ENCODE data around the gene SIGLEC8.
"Not testable (repeated sequence)": the region's sequence is repeated elsewhere in the genome, so short reads cannot be mapped to it uniquely, and the experiment has no call there.

The SIGLEC8 gene

GRCh38 chr19:51461723-51462161 is 3.5 kb upstream of the SIGLEC8 start:
- Histone ChIP-seq H3K4me1 (ENCODE audit: control insufficient read depth, insufficient read depth, low read length) (no peaks in the 10 kb centered on the region), H3K9ac (ENCODE audit: low read length) (no peak overlapping the region), H3K9me3 (ENCODE audit: control insufficient read depth, insufficient read depth, low read depth, low read length) (no peaks in the 10 kb centered on the region), H3K36me3 (ENCODE audit: control insufficient read depth, insufficient read depth, low read length) (no peaks in the 10 kb centered on the region), H3K4me3 (ENCODE audit: low read depth, low read length) (no peak overlapping the region), H3K27me3 (ENCODE audit: control insufficient read depth, insufficient read depth, low read length) (peaks cover 50% of the 10 kb centered on the region), H3K27ac (ENCODE audit: low read depth, low read length) (no peak overlapping the region)

GRCh38 chr19:51460164-51460992 is 2.1 kb upstream of the SIGLEC8 start:
- H3K4me3 ChIP-seq (ENCODE audit: low read depth, low read length) = peak overlapping the region; percentile 52

GRCh38 chr19:51458899-51459505 is 748 bp upstream of the SIGLEC8 start:
- no peak overlapping the region for H3K9ac ChIP-seq (ENCODE audit: low read length)
- no peaks in the 10 kb centered on the region for H3K36me3 ChIP-seq (ENCODE audit: control insufficient read depth, insufficient read depth, low read length)
- no peaks in the 10 kb centered on the region for H3K4me1 ChIP-seq (ENCODE audit: control insufficient read depth, insufficient read depth, low read length)
- H3K4me3 ChIP-seq (ENCODE audit: low read depth, low read length) = no peak overlapping the region
- peaks cover 37% of the 10 kb centered on the region for H3K27me3 ChIP-seq (ENCODE audit: control insufficient read depth, insufficient read depth, low read length)
- H3K9me3 ChIP-seq (ENCODE audit: control insufficient read depth, insufficient read depth, low read depth, low read length) = no peaks in the 10 kb centered on the region
- no peak overlapping the region for H3K27ac ChIP-seq (ENCODE audit: low read depth, low read length)

More at GRCh38 chr19:51460164-51460992, 2.1 kb upstream of the SIGLEC8 start:
- Histone ChIP-seq H3K36me3 (ENCODE audit: control insufficient read depth, insufficient read depth, low read length) (no peaks in the 10 kb centered on the region), H3K27me3 (ENCODE audit: control insufficient read depth, insufficient read depth, low read length) (peaks cover 42% of the 10 kb centered on the region), H3K9ac (ENCODE audit: low read length) (no peak overlapping the region), H3K4me1 (ENCODE audit: control insufficient read depth, insufficient read depth, low read length) (no peaks in the 10 kb centered on the region), H3K27ac (ENCODE audit: low read depth, low read length) (no peak overlapping the region), H3K9me3 (ENCODE audit: control insufficient read depth, insufficient read depth, low read depth, low read length) (no peaks in the 10 kb centered on the region)

- peaks cover 27% of the 10 kb centered on the region for H3K27me3 ChIP-seq (ENCODE audit: control insufficient read depth, insufficient read depth, low read length)
- no peak overlapping the region for H3K4me3 ChIP-seq (ENCODE audit: low read depth, low read length)
- no peaks in the 10 kb centered on the region for H3K36me3 ChIP-seq (ENCODE audit: control insufficient read depth, insufficient read depth, low read length)
- no peaks in the 10 kb centered on the region for H3K4me1 ChIP-seq (ENCODE audit: control insufficient read depth, insufficient read depth, low read length)
- no peaks in the 10 kb centered on the region for H3K9me3 ChIP-seq (ENCODE audit: control insufficient read depth, insufficient read depth, low read depth, low read length)
- H3K9ac ChIP-seq (ENCODE audit: low read length) = no peak overlapping the region
- no peak overlapping the region for H3K27ac ChIP-seq (ENCODE audit: low read depth, low read length)
These were observed 772 bp downstream of the SIGLEC8 start for GRCh38 chr19:51457351-51458013.

GRCh38 chr19:51456541-51457290 is 1.5 kb downstream of the SIGLEC8 start:
- H3K27ac ChIP-seq (ENCODE audit: low read depth, low read length) = no peak overlapping the region
- no peak overlapping the region for H3K9ac ChIP-seq (ENCODE audit: low read length)
- no peaks in the 10 kb centered on the region for H3K4me1 ChIP-seq (ENCODE audit: control insufficient read depth, insufficient read depth, low read length)
- H3K27me3 ChIP-seq (ENCODE audit: control insufficient read depth, insufficient read depth, low read length) = peaks cover 20% of the 10 kb centered on the region
- no peak overlapping the region for H3K4me3 ChIP-seq (ENCODE audit: low read depth, low read length)
- no peaks in the 10 kb centered on the region for H3K9me3 ChIP-seq (ENCODE audit: control insufficient read depth, insufficient read depth, low read depth, low read length)
- no peaks in the 10 kb centered on the region for H3K36me3 ChIP-seq (ENCODE audit: control insufficient read depth, insufficient read depth, low read length)

- no peak overlapping the region for H3K9ac ChIP-seq (ENCODE audit: low read length)
- H3K4me1 ChIP-seq (ENCODE audit: control insufficient read depth, insufficient read depth, low read length) = no peaks in the 10 kb centered on the region
- no peaks in the 10 kb centered on the region for H3K36me3 ChIP-seq (ENCODE audit: control insufficient read depth, insufficient read depth, low read length)
- no peak overlapping the region for H3K4me3 ChIP-seq (ENCODE audit: low read depth, low read length)
- H3K9me3 ChIP-seq (ENCODE audit: control insufficient read depth, insufficient read depth, low read depth, low read length) = peaks cover 10% of the 10 kb centered on the region
- H3K27ac ChIP-seq (ENCODE audit: low read depth, low read length) = no peak overlapping the region
- peaks cover 19% of the 10 kb centered on the region for H3K27me3 ChIP-seq (ENCODE audit: control insufficient read depth, insufficient read depth, low read length)
These were observed 7.4 kb downstream of the SIGLEC8 start for GRCh38 chr19:51450730-51451307.

GRCh38 chr19:51448411-51449016 is 9.7 kb downstream of the SIGLEC8 start:
- Histone ChIP-seq H3K4me3 (ENCODE audit: low read depth, low read length) (no peak overlapping the region), H3K4me1 (ENCODE audit: control insufficient read depth, insufficient read depth, low read length) (no peaks in the 10 kb centered on the region), H3K36me3 (ENCODE audit: control insufficient read depth, insufficient read depth, low read length) (no peaks in the 10 kb centered on the region), H3K27me3 (ENCODE audit: control insufficient read depth, insufficient read depth, low read length) (peaks cover 20% of the 10 kb centered on the region), H3K9me3 (ENCODE audit: control insufficient read depth, insufficient read depth, low read depth, low read length) (peaks cover 10% of the 10 kb centered on the region), H3K27ac (ENCODE audit: low read depth, low read length) (no peak overlapping the region), H3K9ac (ENCODE audit: low read length) (no peak overlapping the region)

- Histone ChIP-seq H3K27me3 (ENCODE audit: control insufficient read depth, insufficient read depth, low read length) (peaks cover 22% of the 10 kb centered on the region), H3K4me1 (ENCODE audit: control insufficient read depth, insufficient read depth, low read length) (no peaks in the 10 kb centered on the region), H3K9ac (ENCODE audit: low read length) (no peak overlapping the region), H3K27ac (ENCODE audit: low read depth, low read length) (no peak overlapping the region), H3K9me3 (ENCODE audit: control insufficient read depth, insufficient read depth, low read depth, low read length) (peaks cover 10% of the 10 kb centered on the region), H3K4me3 (ENCODE audit: low read depth, low read length) (no peak overlapping the region), H3K36me3 (ENCODE audit: control insufficient read depth, insufficient read depth, low read length) (no peaks in the 10 kb centered on the region)
These were observed 10.2 kb downstream of the SIGLEC8 start for GRCh38 chr19:51448011-51448410.

GRCh38 chr19:51447510-51447909 is 10.7 kb downstream of the SIGLEC8 start:
- not testable (repeated sequence) for H3K9ac ChIP-seq (ENCODE audit: low read length); H3K4me1 ChIP-seq (ENCODE audit: control insufficient read depth, insufficient read depth, low read length); H3K27ac ChIP-seq (ENCODE audit: low read depth, low read length); H3K36me3 ChIP-seq (ENCODE audit: control insufficient read depth, insufficient read depth, low read length); H3K4me3 ChIP-seq (ENCODE audit: low read depth, low read length); H3K9me3 ChIP-seq (ENCODE audit: control insufficient read depth, insufficient read depth, low read depth, low read length)
- H3K27me3 ChIP-seq (ENCODE audit: control insufficient read depth, insufficient read depth, low read length) = peaks cover 22% of the 10 kb centered on the region

All from HUES6 (cell line).